MM.1S (cell line): ENCODE results near the gene SPATA25.

Source experiments
- CTCF ChIP-seq: fragments of 300-600 bp; sonication (generic); IDR thresholded peaks from 2 replicates; pipeline ENCODE4 v1.5.1; 2016; ENCODE audit warnings: antibody characterized with exemption, low read length, mixed read lengths
- EZH2 ChIP-seq: fragments of 300-600 bp; sonication (generic); optimal IDR thresholded peaks from 2 replicates; pipeline ENCODE3; 2017; ENCODE audit warnings: low read depth, mild to moderate bottlenecking, antibody characterized with exemption, low read length, mixed read lengths
- EZH2phosphoT487 ChIP-seq: fragments of 300-600 bp; sonication (generic); IDR thresholded peaks from 2 replicates; pipeline ENCODE4 v1.6.1; 2018; ENCODE audit warnings: antibody characterized with exemption, low read length

- no peak for TF ChIP-seq CTCF
- no peak for TF ChIP-seq EZH2phosphoT487
- no peak for TF ChIP-seq EZH2
Measured at GRCh38 chr20:45848421-45848820, 39.0 kb downstream of the SPATA25 start.
